ENCODE results near the gene SLC29A2. TPM values are rescaled to one million over a fixed set of nuclear protein-coding genes. Genes with fewer than 3 reads are reported as not detected.

Gene SLC29A2
- total and polyA plus RNA-seq, 2 of the 8 experiments (the other 6 are each of a cell fraction or from before 2014, with no cell fraction given): 29.3 to 31.6 TPM

DNA sequence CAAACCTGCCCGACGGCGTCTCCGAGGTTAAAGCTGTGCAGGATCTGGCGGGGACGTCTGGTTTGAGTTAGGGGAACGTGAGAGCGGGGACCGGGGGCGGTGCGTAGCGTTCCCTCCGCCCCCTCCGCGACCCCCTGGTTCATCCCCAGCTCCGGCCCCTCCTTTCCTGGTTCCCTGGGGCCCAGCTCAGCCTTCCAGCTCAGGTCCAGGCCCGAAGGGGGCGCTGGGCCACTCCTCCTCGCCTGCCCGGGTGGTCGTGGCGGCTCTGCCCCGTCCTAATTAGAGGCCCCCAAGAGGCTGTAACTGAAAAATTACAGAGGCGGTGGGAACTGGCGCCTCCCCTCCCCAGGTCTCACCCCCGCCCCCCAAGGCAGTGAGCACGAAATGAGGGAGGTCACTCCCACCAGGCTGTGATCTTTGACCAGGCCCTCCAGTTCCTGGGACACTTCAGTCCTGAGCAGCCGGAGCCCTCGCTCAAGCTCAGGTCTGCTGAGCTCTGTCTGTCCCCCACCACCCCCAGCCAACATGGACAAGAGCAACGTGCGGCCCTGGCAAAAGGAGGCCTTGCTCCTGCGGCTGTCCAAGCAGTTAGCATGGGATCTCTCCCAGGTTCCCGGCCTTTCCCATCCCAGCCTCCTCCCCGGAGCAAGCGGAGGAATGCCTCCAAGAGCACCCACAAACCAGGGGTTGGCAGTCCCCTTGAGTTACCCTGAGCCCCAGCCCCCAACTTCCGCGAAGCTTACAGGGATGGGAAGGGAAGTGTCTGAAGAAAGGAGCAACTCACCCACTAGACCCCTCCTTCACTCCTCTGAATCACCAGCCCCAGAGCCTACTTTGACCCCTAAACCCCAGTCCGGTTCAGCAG lies 58.0 kb downstream of the SLC29A2 start:
- H3K9ac ChIP-seq (replicated peaks in 1 of 4; ENCODE audit: extremely low read depth in 1 of 4, low read depth in 3 of 4, low read length in 3 of 4): peak overlapping the region in 3 of 4 experiments; percentile 29 to 68 (median 62); a peak in 5 of 7 replicates
- H3K23me2 ChIP-seq (ENCODE audit: low read depth, low read length): peaks cover 8% of the 10 kb centered on the region
- no peak overlapping the region for H3K14ac ChIP-seq (ENCODE audit: insufficient read length)
- H2BK5ac ChIP-seq (ENCODE audit: low read depth, low read length): peak overlapping the region; percentile 90; the same call in 1 of the 2 replicates
- peak overlapping the region; percentile 38 for H2BK120ac ChIP-seq (replicated peaks; ENCODE audit: low read depth, low read length)
- peak overlapping the region; percentile 71; the same call in 1 of the 2 replicates for H2BK12ac ChIP-seq (ENCODE audit: low read depth, low read length)
- peaks cover 0 to 3% (median 0%) of the 10 kb centered on the region in 4 experiments; a peak in 2 of 7 replicates for H3K27me3 ChIP-seq (replicated peaks in 1 of 4; ENCODE audit: control insufficient read depth in 3 of 4, extremely low read depth in 1 of 4, insufficient read depth in 3 of 4, low read length in 3 of 4)
- H4K8ac ChIP-seq (ENCODE audit: extremely low read depth, insufficient read depth, low read length): peak overlapping the region; percentile 87
- H3K79me2 ChIP-seq (ENCODE audit: control insufficient read depth in 1 of 2, insufficient read depth in 2 of 2, low read length in 2 of 2): no peaks in the 10 kb centered on the region
- WGBS, 2 experiments (ENCODE audit: extremely low coverage in 1 of 2, insufficient coverage in 1 of 2, insufficient read length in 1 of 2, insufficient replicate concordance in 2 of 2, low coverage in 1 of 2, low lambda C conversion rate in 2 of 2, missing lambda C conversion rate in 1 of 2): 48% methylated on average over 18 of the region's 38 CpGs; no CpG with 5 or more reads in 1 of the 2 experiments
- H3K4ac ChIP-seq (replicated peaks; ENCODE audit: insufficient read length, low read depth, low read length): peak overlapping the region; percentile 96
- DNase-seq (ENCODE audit: low read depth in 1 of 2, low spot score in 2 of 2) (no peak), FAIRE-seq (no peak)
- peak overlapping the region; percentile 48; the same call in 1 of the 2 replicates for H2BK20ac ChIP-seq (ENCODE audit: low read length)
- H4K91ac ChIP-seq (replicated peaks; ENCODE audit: insufficient read length, low read length): peak overlapping the region; percentile 88
- H3K18ac ChIP-seq (ENCODE audit: extremely low read depth, low read length): peak overlapping the region; percentile 83
- peak overlapping the region; percentile 46; the same call in 1 of the 2 replicates for H2BK15ac ChIP-seq (ENCODE audit: low read length)
- peaks cover 12 to 32% (median 22%) of the 10 kb centered on the region in 4 experiments for H3K4me1 ChIP-seq (replicated peaks in 1 of 4; ENCODE audit: control insufficient read depth in 3 of 4, insufficient read depth in 4 of 4, low read length in 3 of 4)
- H3K27ac ChIP-seq (ENCODE audit: low read depth, low read length): 0 out of 2 replicates have a peak overlapping the region, but pooled peaks have one; percentile 22
- H3K4me3 ChIP-seq (ENCODE audit: extremely low read depth in 1 of 4, insufficient read depth in 2 of 4, low read depth in 3 of 4, low read length in 4 of 4): peak overlapping the region; percentile 39 to 70 (median 54)
- no peak overlapping the region for H2AK5ac ChIP-seq (ENCODE audit: low read depth, low read length)
- H2AFZ ChIP-seq (ENCODE audit: low read length): peak overlapping the region; percentile 65; the same call in 1 of the 2 replicates
- peak overlapping the region; percentile 65 for H3K56ac ChIP-seq (replicated peaks; ENCODE audit: insufficient read length, low read depth, low read length)
- no peaks in the 10 kb centered on the region for H3K9me3 ChIP-seq (ENCODE audit: insufficient read depth in 2 of 2, low read depth in 1 of 2, low read length in 1 of 2)
- ChIA-PET CTCF (ENCODE audit: partially characterized antibody) (interaction anchor here (0.8 to 11.7 kb wide), 24 partner anchors 9 to 169 kb away, joined by 3 to 242 read pairs (median 5); partner anchors contain the start of genes B4GAT1, RAB1B, RIN1 and SLC29A2), POLR2A (ENCODE audit: partially characterized antibody) (interaction anchor here (1.0 to 4.1 kb wide), 17 partner anchors 8 to 57 kb away, joined by 3 to 25 read pairs (median 7); partner anchors contain the start of genes BRMS1, RIN1, TMEM151A and YIF1A)
- H3K36me3 ChIP-seq (ENCODE audit: control insufficient read depth in 2 of 4, insufficient read depth in 4 of 4, low read length in 3 of 4): no peaks in the 10 kb centered on the region
- H3K4me2 ChIP-seq (ENCODE audit: insufficient read depth in 1 of 2, low read depth in 2 of 2, low read length in 2 of 2): peak overlapping the region; percentile 48 to 88
- peak overlapping the region; percentile 84 for H4K5ac ChIP-seq (ENCODE audit: insufficient read length, low read depth, low read length)
- no peaks in the 10 kb centered on the region for H4K20me1 ChIP-seq (replicated peaks in 1 of 2; ENCODE audit: control insufficient read depth in 1 of 2, insufficient read depth in 2 of 2, low read length in 2 of 2)
- no peak overlapping the region for H3K23ac ChIP-seq (ENCODE audit: insufficient read length)
- H3K79me1 ChIP-seq (ENCODE audit: low read depth, low read length): no peaks in the 10 kb centered on the region
- TF ChIP-seq, protein P1, sequence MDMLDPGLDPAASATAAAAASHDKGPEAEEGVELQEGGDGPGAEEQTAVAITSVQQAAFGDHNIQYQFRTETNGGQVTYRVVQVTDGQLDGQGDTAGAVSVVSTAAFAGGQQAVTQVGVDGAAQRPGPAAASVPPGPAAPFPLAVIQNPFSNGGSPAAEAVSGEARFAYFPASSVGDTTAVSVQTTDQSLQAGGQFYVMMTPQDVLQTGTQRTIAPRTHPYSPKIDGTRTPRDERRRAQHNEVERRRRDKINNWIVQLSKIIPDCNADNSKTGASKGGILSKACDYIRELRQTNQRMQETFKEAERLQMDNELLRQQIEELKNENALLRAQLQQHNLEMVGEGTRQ (IDR thresholded peaks at IDR 0.05; ENCODE audit: low read length): no peak
- TF ChIP-seq JUND (IDR thresholded peaks at IDR 0.05; ENCODE audit: low read length): no peak
- TF ChIP-seq, protein P2, sequence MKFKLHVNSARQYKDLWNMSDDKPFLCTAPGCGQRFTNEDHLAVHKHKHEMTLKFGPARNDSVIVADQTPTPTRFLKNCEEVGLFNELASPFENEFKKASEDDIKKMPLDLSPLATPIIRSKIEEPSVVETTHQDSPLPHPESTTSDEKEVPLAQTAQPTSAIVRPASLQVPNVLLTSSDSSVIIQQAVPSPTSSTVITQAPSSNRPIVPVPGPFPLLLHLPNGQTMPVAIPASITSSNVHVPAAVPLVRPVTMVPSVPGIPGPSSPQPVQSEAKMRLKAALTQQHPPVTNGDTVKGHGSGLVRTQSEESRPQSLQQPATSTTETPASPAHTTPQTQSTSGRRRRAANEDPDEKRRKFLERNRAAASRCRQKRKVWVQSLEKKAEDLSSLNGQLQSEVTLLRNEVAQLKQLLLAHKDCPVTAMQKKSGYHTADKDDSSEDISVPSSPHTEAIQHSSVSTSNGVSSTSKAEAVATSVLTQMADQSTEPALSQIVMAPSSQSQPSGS (IDR thresholded peaks at IDR 0.05; ENCODE audit: low read length): no peak
- no peak for TF ChIP-seq SIX5 (IDR thresholded peaks at IDR 0.05; ENCODE audit: low read depth, low read length)
- TF ChIP-seq RAD21 (IDR thresholded peaks at IDR 0.05 in 1 of 2, conservative IDR thresholded peaks at IDR 0.05 in 1 of 2; ENCODE audit: low read depth in 2 of 2, low read length in 2 of 2): peak; percentile 18 to 43; a peak in 3 of 4 replicates
- peak; percentile 7 for TF ChIP-seq TAF7 (optimal IDR thresholded peaks at IDR 0.05; ENCODE audit: borderline replicate concordance, low read depth, low read length)
